Transverse colon (tissue), 3 donors: ENCODE results near the gene CES5A.

Source experiments
- CTCF ChIP-seq, 5 experiments: fragments of 200-600 bp in 3 of 5; fragments of 450-650 bp in 2 of 5; sonication (generic) in 3 of 5; IDR thresholded peaks; 1 replicate in 2 of 5; 2 replicates in 3 of 5; pipeline ENCODE4 v1.5.1; 2016 to 2017; ENCODE audit warnings: antibody characterized with exemption in 5 of 5, inconsistent platforms in 3 of 5, mild to moderate bottlenecking in 2 of 5, moderate library complexity in 1 of 5
- EP300 ChIP-seq: sonication (generic); formaldehyde crosslinking; IDR thresholded peaks from one replicate; pipeline ENCODE4 v1.6.1; 2017; ENCODE audit warnings: antibody characterized with exemption, low read depth
- POLR2A ChIP-seq: fragments of 450-650 bp; IDR thresholded peaks from one replicate; pipeline ENCODE4 v1.6.1; 2016; ENCODE audit warnings: antibody characterized with exemption, mild to moderate bottlenecking, moderate library complexity

- TF ChIP-seq POLR2A: no peak
- TF ChIP-seq CTCF (IDR thresholded peaks at IDR 0.05): no peak
- TF ChIP-seq EP300: no peak
Observed at GRCh38 chr16:55822280-55822810, 52.8 kb downstream of the CES5A start.
